Lower leg skin (tissue), 3 donors: Measurements from ENCODE around the gene ST6GAL1.

Experiments
- CTCF ChIP-seq, 3 donors: fragments of 450-650 bp; IDR thresholded peaks; one replicate each; pipeline ENCODE4 v1.5.1; 2016; ENCODE audit warnings: antibody characterized with exemption in 3 of 3, mild to moderate bottlenecking in 3 of 3, moderate library complexity in 2 of 3
- POLR2A ChIP-seq, 2 donors: fragments of 450-650 bp; IDR thresholded peaks; one replicate each; pipeline ENCODE4 v1.6.1; 2016 to 2017; ENCODE audit warnings: antibody characterized with exemption in 2 of 2, mild to moderate bottlenecking in 1 of 2, moderate library complexity in 1 of 2

- TF ChIP-seq CTCF (IDR thresholded peaks at IDR 0.05): no peak
- TF ChIP-seq POLR2A (IDR thresholded peaks at IDR 0.05): no peak
These were observed 190.0 kb downstream of the ST6GAL1 start for GRCh38 chr3:187120326-187120725.
